Central memory CD8-positive, alpha-beta T cell (primary cell): ENCODE measurements around the gene PKP2.
A peak's percentile ranks its signal among the peaks of the same experiment; 100 is the strongest.
"Not testable (repeated sequence)": the region's sequence is repeated elsewhere in the genome, so short reads cannot be mapped to it uniquely, and the experiment has no call there.

Experiments
- ATAC-seq: fragments of 150-1000 bp; cut with Tn5 transposase; replicated peaks from 2 replicates; pipeline ENCODE4 v1.10.0; 2022; ENCODE audit warnings: mild to moderate bottlenecking, moderate FRiP score, moderate number of reproducible peaks; ENCODE audit not compliant: poor library complexity, severe bottlenecking; ENCODE audit errors: extremely low read depth
- DNase-seq, 2 donors: peaks; one replicate each; pipeline ENCODE4 v3.0.0; 2021; ENCODE audit warnings: low spot score in 2 of 2
- H3K27ac Mint-ChIP-seq: one replicate; pipeline ENCODE4 v1.8.0; 2022; ENCODE audit warnings: low read depth, mild to moderate bottlenecking, moderate library complexity, mixed read lengths
- H3K27me3 Mint-ChIP-seq: one replicate; pipeline ENCODE4 v1.8.0; 2022; ENCODE audit warnings: mixed read lengths
- H3K36me3 Mint-ChIP-seq: one replicate; pipeline ENCODE4 v1.8.0; 2022; ENCODE audit warnings: mild to moderate bottlenecking, moderate library complexity, mixed read lengths; ENCODE audit not compliant: insufficient read depth
- H3K4me1 Mint-ChIP-seq: one replicate; pipeline ENCODE4 v1.8.0; 2022; ENCODE audit warnings: mixed read lengths
- H3K4me3 Mint-ChIP-seq: one replicate; pipeline ENCODE4 v1.8.0; 2022; ENCODE audit warnings: mild to moderate bottlenecking, moderate library complexity, mixed read lengths
- H3K9me3 Mint-ChIP-seq: one replicate; pipeline ENCODE4 v1.8.0; 2022; ENCODE audit warnings: mixed read lengths

PKP2 gene

DNA sequence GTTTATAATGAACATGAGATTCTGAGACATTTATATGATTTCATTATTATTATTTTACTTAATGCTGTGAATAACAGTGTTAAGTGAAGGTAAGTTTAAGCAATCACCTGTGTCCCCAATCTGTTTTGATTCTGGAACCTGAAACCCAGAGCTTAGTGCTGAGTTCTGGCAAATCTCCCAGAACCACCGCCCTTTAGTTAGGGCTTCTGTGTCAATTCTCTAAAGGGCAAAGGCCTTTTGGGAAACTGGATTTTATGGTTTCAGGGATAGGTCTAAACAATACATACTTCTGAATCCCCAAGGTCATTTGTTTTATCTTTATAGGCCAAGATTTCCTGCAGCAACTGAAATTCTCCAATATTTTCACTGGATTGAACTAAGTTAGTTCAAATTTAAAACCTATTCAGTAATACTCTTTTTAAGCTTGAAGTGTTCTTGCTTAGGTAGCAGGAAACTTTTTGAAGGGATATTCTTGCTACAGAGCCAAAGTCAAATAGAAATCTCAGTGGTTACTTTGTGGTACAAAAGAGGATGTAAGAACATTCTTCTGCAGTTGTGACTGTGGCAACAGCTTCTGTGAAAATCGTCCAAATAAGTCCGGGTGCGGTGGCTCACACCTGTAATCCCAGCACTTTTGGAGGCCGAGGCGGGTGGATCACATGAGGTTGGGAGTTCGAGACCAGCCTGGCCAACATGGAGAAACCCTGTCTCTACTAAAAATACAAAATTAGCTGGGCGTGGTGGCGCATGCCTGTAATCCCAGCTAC, 10.0 kb upstream of the PKP2 start:
- no peak overlapping the region for H3K27ac Mint-ChIP-seq
- ATAC-seq, result no peak

DNA sequence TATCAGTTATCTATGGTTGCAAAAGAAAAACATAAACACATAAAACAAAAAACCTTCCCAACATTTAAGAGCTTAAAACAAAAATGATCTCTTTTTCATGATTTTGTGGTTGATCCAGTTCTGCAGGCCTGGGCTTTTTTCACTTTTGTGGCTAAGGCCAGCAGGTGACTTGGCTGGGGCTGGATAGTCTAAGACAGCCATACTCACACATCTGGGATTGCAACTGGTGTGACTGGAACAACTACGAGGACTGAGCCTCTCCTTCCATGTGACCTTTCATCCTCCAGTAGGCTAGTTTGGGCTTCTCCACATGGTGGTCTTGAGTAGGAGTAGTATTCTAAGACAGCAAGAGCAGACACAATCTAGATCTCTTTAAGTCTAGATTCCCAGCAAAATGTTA, 7.2 kb upstream of the PKP2 start:
- Mint-ChIP-seq H3K4me1 (no peaks in the 10 kb centered on the region), H3K27me3 (peaks cover 29% of the 10 kb centered on the region), H3K4me3 (no peak overlapping the region), H3K36me3 (peaks cover 2% of the 10 kb centered on the region), H3K9me3 (no peaks in the 10 kb centered on the region), H3K27ac (no peak overlapping the region)
- ATAC-seq (no peak), DNase-seq (no peak)

More for the DNA sequence above, 10.0 kb upstream of the PKP2 start:
- DNase-seq, result no peak
- Mint-ChIP-seq H3K4me3 (no peak overlapping the region), H3K27me3 (peaks cover 19% of the 10 kb centered on the region), H3K9me3 (no peaks in the 10 kb centered on the region), H3K4me1 (no peaks in the 10 kb centered on the region), H3K36me3 (peaks cover 2% of the 10 kb centered on the region)

DNA sequence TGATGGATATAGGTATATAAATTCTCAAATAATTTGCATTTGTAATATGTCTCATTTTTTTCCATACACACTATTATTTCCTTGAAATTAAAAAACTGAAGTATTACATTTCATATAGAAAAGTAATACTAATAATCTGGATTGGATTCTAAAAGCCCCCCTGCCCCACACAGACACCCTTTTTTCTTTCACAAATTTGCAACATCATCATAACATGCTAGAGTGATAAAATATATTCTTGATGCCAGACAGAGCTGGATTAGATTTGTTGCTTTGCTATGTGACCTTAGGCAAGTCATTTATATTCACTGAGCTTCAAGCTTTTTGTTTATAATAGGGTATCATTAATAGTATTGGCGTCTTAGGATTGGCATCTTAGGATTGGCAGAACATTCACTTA, 6.7 kb upstream of the PKP2 start:
- ATAC-seq, result no peak
- Mint-ChIP-seq H3K27me3 (peaks cover 32% of the 10 kb centered on the region), H3K27ac (no peak overlapping the region), H3K9me3 (no peaks in the 10 kb centered on the region), H3K4me1 (no peaks in the 10 kb centered on the region), H3K36me3 (peaks cover 2% of the 10 kb centered on the region), H3K4me3 (no peak overlapping the region)
- no peak for DNase-seq

DNA sequence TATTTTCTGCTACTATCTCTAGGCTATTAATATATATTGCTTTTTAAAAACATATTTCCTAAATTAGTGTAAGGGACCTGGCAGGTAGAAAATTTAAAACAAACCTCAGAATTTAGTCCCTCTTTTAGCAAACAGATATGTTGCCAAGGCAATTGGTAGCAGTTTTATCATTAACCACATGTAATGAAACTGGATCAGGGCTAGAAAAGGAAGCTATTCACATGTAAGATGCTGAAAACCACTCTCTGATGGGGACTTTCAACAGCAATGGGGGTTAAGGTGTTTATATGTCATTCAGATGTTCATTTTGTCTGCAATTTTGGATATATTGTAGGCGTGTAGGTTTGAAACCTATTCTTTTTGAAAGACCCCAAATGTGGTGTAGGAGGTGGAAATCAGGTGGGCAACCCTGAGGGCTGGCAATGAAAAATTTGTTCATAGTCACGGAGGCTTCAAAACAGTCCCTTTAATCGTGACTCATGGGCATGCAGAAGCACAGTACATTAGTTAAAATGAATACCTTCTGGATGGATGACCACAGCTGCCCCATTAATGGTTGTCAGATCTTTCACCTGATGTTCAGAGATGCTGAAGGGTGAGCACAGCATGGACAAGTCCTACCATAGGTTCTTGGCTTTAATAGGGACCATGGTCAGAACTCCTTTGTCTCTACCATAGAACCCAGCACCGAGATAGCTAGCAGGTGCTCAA, 5.9 kb upstream of the PKP2 start:
- no peak for ATAC-seq
- H3K4me3 Mint-ChIP-seq, result no peak overlapping the region
- peaks cover 36% of the 10 kb centered on the region for H3K27me3 Mint-ChIP-seq
- peaks cover under 1% of the 10 kb centered on the region for H3K4me1 Mint-ChIP-seq
- H3K27ac Mint-ChIP-seq, result no peak overlapping the region
- H3K36me3 Mint-ChIP-seq, result peaks cover 2% of the 10 kb centered on the region
- no peak for DNase-seq
- H3K9me3 Mint-ChIP-seq, result no peaks in the 10 kb centered on the region

GRCh38 chr12:32901553-32901952, 5.0 kb upstream of the PKP2 start:
- ATAC-seq, result no peak
- no peaks in the 10 kb centered on the region for H3K36me3 Mint-ChIP-seq

GRCh38 chr12:32897687-32898573, 1.4 kb upstream of the PKP2 start:
- peaks cover 16% of the 10 kb centered on the region for H3K4me1 Mint-ChIP-seq
- no peak overlapping the region for H3K27ac Mint-ChIP-seq
- peak overlapping the region; percentile 49 for H3K4me3 Mint-ChIP-seq
- H3K9me3 Mint-ChIP-seq, result no peaks in the 10 kb centered on the region
- no peak for DNase-seq
- no peaks in the 10 kb centered on the region for H3K36me3 Mint-ChIP-seq
- H3K27me3 Mint-ChIP-seq, result peaks cover 73% of the 10 kb centered on the region
- no peak for ATAC-seq

More at GRCh38 chr12:32901553-32901952, 5.0 kb upstream of the PKP2 start:
- Mint-ChIP-seq H3K9me3 (no peaks in the 10 kb centered on the region), H3K4me1 (peaks cover 6% of the 10 kb centered on the region), H3K27me3 (peaks cover 38% of the 10 kb centered on the region), H3K4me3 (no peak overlapping the region), H3K27ac (no peak overlapping the region)
- no peak for DNase-seq

DNA sequence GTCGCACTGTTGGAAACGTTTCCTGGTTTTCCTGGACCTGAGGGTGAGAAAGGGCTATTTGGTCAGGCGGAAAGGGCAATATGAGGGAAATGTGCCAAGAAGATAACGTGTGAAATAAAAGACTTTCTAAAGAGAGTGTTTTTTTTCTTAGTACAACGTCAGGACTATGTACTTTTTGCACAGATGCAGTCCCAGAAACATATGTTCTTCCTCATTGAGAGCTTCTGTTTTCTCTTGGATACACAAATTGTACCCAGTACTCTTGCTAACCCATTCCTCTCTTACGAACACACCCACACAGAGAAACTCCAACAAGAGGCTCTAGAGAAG, 669 bp upstream of the PKP2 start:
- Mint-ChIP-seq H3K4me3 (peak overlapping the region; percentile 49), H3K27ac (no peak overlapping the region), H3K4me1 (peaks cover 16% of the 10 kb centered on the region), H3K27me3 (peaks cover 76% of the 10 kb centered on the region), H3K9me3 (no peaks in the 10 kb centered on the region), H3K36me3 (no peaks in the 10 kb centered on the region)
- DNase-seq, result no peak
- no peak for ATAC-seq

DNA sequence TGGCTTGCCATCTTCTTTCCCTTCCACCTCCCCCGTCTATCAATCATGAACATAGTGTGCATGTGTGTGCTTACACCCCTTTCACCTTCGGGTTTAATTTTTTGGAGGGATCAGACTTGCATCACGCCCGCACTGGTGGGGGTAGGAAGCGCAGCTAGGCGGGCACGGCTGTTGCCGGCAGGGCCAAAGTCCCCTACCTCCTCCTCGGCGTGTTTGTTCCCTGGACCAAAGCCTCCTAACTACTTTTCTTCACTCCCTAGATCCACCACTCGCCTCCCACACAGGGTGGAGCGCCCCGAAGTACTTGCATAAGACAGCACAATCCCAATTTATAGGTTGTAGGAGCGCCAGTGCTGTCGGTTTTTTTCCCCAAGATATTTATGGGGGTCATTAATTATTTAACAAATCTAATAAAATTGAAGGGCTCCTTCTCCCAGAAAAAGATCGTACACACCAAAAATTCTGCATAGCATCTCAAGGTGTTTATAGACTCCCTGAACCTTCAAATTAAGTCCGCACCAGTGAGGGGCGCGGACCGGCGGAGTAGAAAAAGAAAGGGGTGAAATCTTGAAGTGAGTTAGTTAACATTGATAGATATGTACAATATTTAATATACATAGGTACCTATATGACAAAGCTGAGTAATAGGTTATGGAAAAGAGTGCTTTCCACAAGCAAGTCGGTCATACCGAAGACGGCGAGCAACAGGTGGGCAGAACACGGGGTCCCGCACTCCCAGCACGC, 717 bp downstream of the PKP2 start:
- H3K9me3 Mint-ChIP-seq, result no peaks in the 10 kb centered on the region
- peaks cover 84% of the 10 kb centered on the region for H3K27me3 Mint-ChIP-seq

GRCh38 chr12:32894566-32894965, 2.0 kb downstream of the PKP2 start:
- H3K9me3 Mint-ChIP-seq, result no peaks in the 10 kb centered on the region
- H3K36me3 Mint-ChIP-seq, result no peaks in the 10 kb centered on the region
- ATAC-seq (no peak), DNase-seq (no peak)
- H3K4me3 Mint-ChIP-seq, result no peak overlapping the region
- H3K4me1 Mint-ChIP-seq, result peaks cover 16% of the 10 kb centered on the region
- H3K27me3 Mint-ChIP-seq, result peaks cover 78% of the 10 kb centered on the region
- H3K27ac Mint-ChIP-seq, result no peak overlapping the region

More for the DNA sequence above, 717 bp downstream of the PKP2 start:
- ATAC-seq (no peak), DNase-seq (no peak)
- Mint-ChIP-seq H3K4me1 (peaks cover 16% of the 10 kb centered on the region), H3K27ac (no peak overlapping the region), H3K4me3 (peak overlapping the region; percentile 72), H3K36me3 (no peaks in the 10 kb centered on the region)

DNA sequence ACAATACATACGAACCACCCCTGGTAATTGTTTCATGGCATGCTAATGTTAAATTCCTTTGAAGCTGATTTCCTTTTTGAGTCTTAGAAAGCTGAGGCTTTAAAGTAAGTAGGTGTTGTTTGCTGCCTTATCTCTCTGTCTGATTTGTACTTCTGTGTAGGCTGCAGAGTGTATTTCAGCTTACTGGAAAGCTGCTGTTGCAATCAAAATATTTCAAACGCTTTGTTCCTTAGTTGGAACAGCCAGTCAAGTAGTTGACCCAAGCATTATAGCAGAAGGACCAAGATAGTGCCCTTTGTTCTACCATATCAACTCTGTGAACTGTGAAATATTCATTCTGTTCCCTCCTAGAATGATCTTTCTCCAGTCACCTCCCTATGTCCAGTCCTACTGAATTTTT, 3.1 kb downstream of the PKP2 start:
- Mint-ChIP-seq H3K27ac (no peak overlapping the region), H3K27me3 (peaks cover 78% of the 10 kb centered on the region), H3K36me3 (no peaks in the 10 kb centered on the region)

GRCh38 chr12:32893043-32893442, 3.5 kb downstream of the PKP2 start:
- DNase-seq (no peak), ATAC-seq (no peak)
- no peaks in the 10 kb centered on the region for H3K36me3 Mint-ChIP-seq
- peaks cover 74% of the 10 kb centered on the region for H3K27me3 Mint-ChIP-seq
- no peak overlapping the region for H3K4me3 Mint-ChIP-seq
- peaks cover 16% of the 10 kb centered on the region for H3K4me1 Mint-ChIP-seq
- H3K9me3 Mint-ChIP-seq, result no peaks in the 10 kb centered on the region
- H3K27ac Mint-ChIP-seq, result no peak overlapping the region

More for the DNA sequence above, 3.1 kb downstream of the PKP2 start:
- Mint-ChIP-seq H3K4me1 (peaks cover 16% of the 10 kb centered on the region), H3K9me3 (no peaks in the 10 kb centered on the region), H3K4me3 (no peak overlapping the region)
- DNase-seq, result no peak
- no peak for ATAC-seq

DNA sequence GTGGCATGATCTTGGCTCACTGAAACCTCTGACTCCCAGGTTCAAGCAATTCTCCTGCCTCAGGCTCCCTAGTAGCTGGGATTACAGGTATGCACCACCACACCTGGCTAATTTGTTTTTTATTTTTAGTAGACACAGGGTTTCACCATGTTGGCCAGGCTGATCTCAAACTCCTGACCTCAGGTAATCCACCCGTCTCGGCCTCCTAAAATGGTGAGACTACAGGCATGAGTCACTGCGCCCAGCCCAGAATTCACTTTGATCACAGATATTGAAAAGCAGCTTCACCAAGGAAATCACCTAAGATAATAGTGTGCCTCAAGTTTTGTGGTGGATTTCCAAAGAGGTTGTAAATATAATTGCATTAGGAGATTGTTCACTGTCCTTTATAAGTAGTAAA, 4.2 kb downstream of the PKP2 start:
- peaks cover 67% of the 10 kb centered on the region for H3K27me3 Mint-ChIP-seq
- H3K9me3 Mint-ChIP-seq, H3K4me3 Mint-ChIP-seq, ATAC-seq, H3K36me3 Mint-ChIP-seq, DNase-seq, H3K27ac Mint-ChIP-seq: not testable (repeated sequence)
- H3K4me1 Mint-ChIP-seq, result peaks cover 15% of the 10 kb centered on the region
